ENCODE measurements around the gene MARS2. TPM values are rescaled to one million over a fixed set of nuclear protein-coding genes. Genes with fewer than 3 reads are reported as not detected.
"Not testable (repeated sequence)": the region's sequence is repeated elsewhere in the genome, so short reads cannot be mapped to it uniquely, and the experiment has no call there.

MARS2 gene
- total RNA-seq, 1 donor = 3.5 TPM

GRCh38 chr2:197717863-197718262 is 12.7 kb downstream of the MARS2 start:
- no peak for DNase-seq (ENCODE audit: low read depth)
- no peak overlapping the region for H3K4me3 ChIP-seq (ENCODE audit: low read depth, low read length)
- TF ChIP-seq CTCF (IDR thresholded peaks at IDR 0.05; ENCODE audit: insufficient read depth, low read length) = no peak

- DNase-seq (ENCODE audit: low read depth) = no peak
- no peak for TF ChIP-seq CTCF (IDR thresholded peaks at IDR 0.05; ENCODE audit: insufficient read depth, low read length)
- H3K4me3 ChIP-seq (ENCODE audit: low read depth, low read length) = no peak overlapping the region
These were observed 21.8 kb downstream of the MARS2 start for GRCh38 chr2:197727011-197727410.

- not testable (repeated sequence) for H3K4me3 ChIP-seq (ENCODE audit: low read depth, low read length); DNase-seq (ENCODE audit: low read depth)
These were observed 23.7 kb downstream of the MARS2 start for GRCh38 chr2:197728555-197729544.

- H3K4me3 ChIP-seq (ENCODE audit: low read depth, low read length) = no peak overlapping the region
- no peak for TF ChIP-seq CTCF (IDR thresholded peaks at IDR 0.05; ENCODE audit: insufficient read depth, low read length)
- no peak for DNase-seq (ENCODE audit: low read depth)
These were observed 35.0 kb downstream of the MARS2 start for GRCh38 chr2:197740200-197740599.

Other genes starting within 250 kb of the MARS2 start
- 158 and 302 TPM in 2 replicates for gene HSPD1, start 205.5 kb upstream of the MARS2 start, total RNA-seq (ENCODE audit: low replicate concordance)
- 66.3 and 98.5 TPM in 2 replicates for gene HSPE1, start 205.0 kb upstream of the MARS2 start, total RNA-seq (ENCODE audit: low replicate concordance)
- gene MOB4, start 189.3 kb upstream of the MARS2 start, total RNA-seq (ENCODE audit: low replicate concordance) = 37.1 and 44.2 TPM in 2 replicates
- 6.4 and 16.4 TPM in 2 replicates for gene RFTN2, start 29.8 kb upstream of the MARS2 start, total RNA-seq (ENCODE audit: low replicate concordance)
- not detected in 2 replicates for gene BOLL, start 80.0 kb downstream of the MARS2 start, total RNA-seq (ENCODE audit: low replicate concordance)
- gene PLCL1, start 99.2 kb downstream of the MARS2 start, total RNA-seq (ENCODE audit: low replicate concordance) = 12.4 and 17.7 TPM in 2 replicates

Data from fibroblast of the aortic adventitia (primary cell).